ENCODE measurements around the gene CERS6.
A peak's percentile ranks its signal among the peaks of the same experiment; 100 is the strongest.

Gene CERS6

GRCh38 chr2:168494190-168494711, 38.2 kb downstream of the CERS6 start:
- Histone ChIP-seq H2AFZ (no peak overlapping the region), H3K4me1 (peaks cover 4% of the 10 kb centered on the region), H3K27me3 (ENCODE audit: control insufficient read depth, insufficient read depth, low read length) (no peaks in the 10 kb centered on the region), H3K4me3 (ENCODE audit: low read depth, low read length) (no peak overlapping the region), H3K9ac (no peak overlapping the region), H3K36me3 (ENCODE audit: control insufficient read depth, insufficient read depth, low read length) (no peaks in the 10 kb centered on the region), H3K79me2 (peaks cover 30% of the 10 kb centered on the region), H3K4me2 (ENCODE audit: low read length) (no peak overlapping the region), H3K27ac (no peak overlapping the region), H3K9me3 (ENCODE audit: control insufficient read depth, low read length) (no peaks in the 10 kb centered on the region)
- peak; percentile 8 for TF ChIP-seq CTCF (IDR thresholded peaks at IDR 0.05)

- Histone ChIP-seq H3K4me2 (ENCODE audit: low read length) (no peak overlapping the region), H3K27me3 (ENCODE audit: control insufficient read depth, insufficient read depth, low read length) (no peaks in the 10 kb centered on the region), H2AFZ (no peak overlapping the region), H3K36me3 (ENCODE audit: control insufficient read depth, insufficient read depth, low read length) (no peaks in the 10 kb centered on the region), H3K79me2 (peaks cover 30% of the 10 kb centered on the region), H3K4me1 (peaks cover 4% of the 10 kb centered on the region), H3K9me3 (ENCODE audit: control insufficient read depth, low read length) (no peaks in the 10 kb centered on the region), H3K9ac (no peak overlapping the region), H3K4me3 (ENCODE audit: low read depth, low read length) (no peak overlapping the region), H3K27ac (no peak overlapping the region)
- no peak for TF ChIP-seq CTCF (IDR thresholded peaks at IDR 0.05)
These were observed 39.5 kb downstream of the CERS6 start for GRCh38 chr2:168495524-168495923.

- Histone ChIP-seq H3K9me3 (ENCODE audit: control insufficient read depth, low read length) (no peaks in the 10 kb centered on the region), H3K4me1 (peaks cover 4% of the 10 kb centered on the region), H3K36me3 (ENCODE audit: control insufficient read depth, insufficient read depth, low read length) (no peaks in the 10 kb centered on the region), H2AFZ (no peak overlapping the region), H3K79me2 (peaks cover 30% of the 10 kb centered on the region), H3K27me3 (ENCODE audit: control insufficient read depth, insufficient read depth, low read length) (no peaks in the 10 kb centered on the region), H3K4me3 (ENCODE audit: low read depth, low read length) (no peak overlapping the region), H3K27ac (no peak overlapping the region), H3K9ac (no peak overlapping the region), H3K4me2 (ENCODE audit: low read length) (no peak overlapping the region)
- no peak for TF ChIP-seq CTCF (IDR thresholded peaks at IDR 0.05)
These were observed 40.8 kb downstream of the CERS6 start for GRCh38 chr2:168496906-168497305.

GRCh38 chr2:168499500-168499899, 43.4 kb downstream of the CERS6 start:
- Histone ChIP-seq H3K9ac (no peak overlapping the region), H3K4me1 (no peaks in the 10 kb centered on the region), H3K79me2 (peaks cover 30% of the 10 kb centered on the region), H3K4me2 (ENCODE audit: low read length) (no peak overlapping the region), H3K4me3 (ENCODE audit: low read depth, low read length) (no peak overlapping the region), H2AFZ (no peak overlapping the region), H3K9me3 (ENCODE audit: control insufficient read depth, low read length) (no peaks in the 10 kb centered on the region), H3K27ac (no peak overlapping the region), H3K36me3 (ENCODE audit: control insufficient read depth, insufficient read depth, low read length) (no peaks in the 10 kb centered on the region), H3K27me3 (ENCODE audit: control insufficient read depth, insufficient read depth, low read length) (no peaks in the 10 kb centered on the region)
- no peak for TF ChIP-seq CTCF (IDR thresholded peaks at IDR 0.05)

GRCh38 chr2:168500516-168500915, 44.4 kb downstream of the CERS6 start:
- H3K4me2 ChIP-seq (ENCODE audit: low read length), result no peak overlapping the region
- no peak overlapping the region for H2AFZ ChIP-seq
- H3K36me3 ChIP-seq (ENCODE audit: control insufficient read depth, insufficient read depth, low read length), result no peaks in the 10 kb centered on the region
- no peak overlapping the region for H3K27ac ChIP-seq
- no peak for TF ChIP-seq CTCF (IDR thresholded peaks at IDR 0.05)
- no peaks in the 10 kb centered on the region for H3K27me3 ChIP-seq (ENCODE audit: control insufficient read depth, insufficient read depth, low read length)
- H3K9me3 ChIP-seq (ENCODE audit: control insufficient read depth, low read length), result no peaks in the 10 kb centered on the region
- H3K9ac ChIP-seq, result no peak overlapping the region
- H3K4me3 ChIP-seq (ENCODE audit: low read depth, low read length), result no peak overlapping the region
- H3K4me1 ChIP-seq, result no peaks in the 10 kb centered on the region
- H3K79me2 ChIP-seq, result peaks cover 24% of the 10 kb centered on the region

All from parathyroid adenoma (tissue), 2 donors.